GM11168 (cell line): ENCODE data around the gene TACC3.

Source experiments
- in situ Hi-C: fragments of 300-500 bp; cut with MboI; formaldehyde crosslinking; loops from one replicate; pipeline ENCODE4 v1.12.0; 2022; ENCODE audit warnings: low sequenced_read_pairs; ENCODE audit not compliant: unreplicated experiment

The TACC3 gene

DNA sequence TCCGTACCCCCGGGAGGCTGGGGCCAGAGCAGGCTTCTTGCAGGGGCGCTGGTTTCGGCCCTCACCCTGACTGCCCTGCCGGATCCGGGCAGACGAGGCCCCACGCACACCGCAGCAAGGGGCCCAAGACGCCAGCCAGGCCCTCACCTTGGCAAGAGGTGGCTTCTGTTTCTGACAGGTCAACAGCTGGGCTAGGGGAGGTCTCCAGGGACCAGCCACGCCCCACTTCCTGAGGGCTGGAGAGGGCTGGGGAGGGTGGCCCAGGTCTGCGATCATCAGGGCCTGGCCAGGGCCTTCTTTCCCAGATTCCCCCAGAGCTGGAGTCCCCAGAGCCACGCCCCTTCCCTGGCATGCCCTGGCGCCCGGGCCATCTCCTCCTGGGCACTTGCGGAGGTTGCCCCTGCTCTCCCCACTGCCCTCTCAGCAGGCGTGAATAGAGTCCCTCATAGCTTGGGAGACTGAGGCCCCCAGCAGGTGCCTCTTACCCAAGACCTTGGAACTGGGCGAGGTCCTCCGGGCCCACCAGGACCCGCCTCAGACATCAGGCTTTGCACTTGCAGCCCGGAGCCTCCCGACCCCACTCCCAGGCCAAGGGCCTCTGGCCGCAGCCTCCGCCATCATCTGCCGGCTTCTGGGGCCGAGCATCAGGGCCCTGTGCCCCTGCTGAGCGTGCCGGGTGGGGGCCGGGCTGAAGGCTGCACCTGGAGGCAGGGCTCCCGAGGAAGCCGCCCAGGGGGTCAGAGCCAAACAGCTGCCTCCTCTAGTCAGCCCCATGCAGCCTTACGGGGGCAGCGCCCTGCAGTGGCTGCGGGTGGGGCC, 65.4 kb downstream of the TACC3 start:
- in situ Hi-C loops: no loop called here

DNA sequence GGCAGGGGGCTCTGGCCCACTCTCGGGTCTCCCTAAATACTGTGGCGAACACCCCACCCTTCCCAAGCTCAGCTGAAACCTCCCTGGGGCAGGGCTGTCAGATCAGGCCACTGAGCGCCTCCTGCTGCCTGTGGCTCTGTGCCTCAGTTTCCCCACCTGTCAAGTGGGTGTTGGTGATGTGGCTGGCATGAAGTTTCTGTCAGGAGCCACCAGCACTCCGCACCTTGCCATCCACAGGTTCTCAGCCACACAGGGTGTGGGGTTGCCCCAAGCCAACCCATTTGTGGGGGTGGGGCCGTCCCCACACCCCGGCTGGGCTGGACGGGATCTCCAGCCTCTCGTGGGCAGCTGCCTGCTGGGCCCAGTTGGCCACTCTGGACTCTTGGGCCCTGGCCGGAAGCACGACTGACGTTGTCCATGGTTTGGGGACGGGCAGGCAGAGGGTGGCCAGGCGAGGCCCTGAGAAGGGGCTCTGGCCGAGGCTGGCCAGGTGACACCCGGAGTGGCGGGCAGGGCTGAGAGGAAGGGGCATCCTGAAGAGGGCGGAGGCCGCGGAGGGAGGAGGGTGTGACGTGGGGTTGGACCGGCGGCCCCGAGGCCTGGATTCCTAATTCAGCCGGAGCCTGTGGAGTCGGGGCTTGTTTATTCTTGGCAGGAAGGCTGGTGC, 66.2 kb downstream of the TACC3 start:
- in situ Hi-C loops: no loop called here

DNA sequence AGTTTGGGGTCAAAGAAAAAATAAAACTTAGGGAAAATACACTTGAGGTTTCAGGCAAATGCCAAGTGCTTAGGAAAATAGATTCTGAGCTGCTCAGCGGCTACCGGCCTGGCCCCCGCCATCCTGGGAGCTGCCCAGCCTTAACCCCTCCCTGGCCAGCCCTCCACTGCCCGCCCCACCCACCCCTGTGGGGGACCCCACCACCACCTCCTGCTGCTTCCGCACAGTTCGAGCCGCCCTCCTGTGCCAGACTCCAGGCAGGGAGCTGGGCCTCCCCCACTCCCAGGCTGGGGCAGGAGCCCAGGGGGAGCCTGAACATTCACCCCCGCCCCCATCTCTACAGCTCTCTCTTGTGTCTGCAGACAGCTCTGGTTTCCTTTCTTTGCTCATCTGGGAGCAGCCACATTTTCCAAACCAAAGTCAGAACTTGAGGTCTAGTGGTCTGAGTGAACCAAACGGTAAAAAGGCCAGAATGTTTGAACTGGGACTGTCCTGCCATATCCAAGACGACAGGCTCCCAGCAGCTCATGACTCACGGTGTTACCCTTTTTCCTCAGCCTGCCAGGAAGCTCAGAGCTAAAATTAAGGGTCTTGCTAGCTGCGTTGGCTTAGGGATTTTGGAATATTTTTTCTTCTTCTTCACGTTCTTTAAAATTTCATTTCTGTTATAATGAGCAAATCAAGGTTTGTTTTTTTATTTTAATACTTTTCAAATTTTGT, 67.1 kb downstream of the TACC3 start:
- in situ Hi-C loops: no loop called here

DNA sequence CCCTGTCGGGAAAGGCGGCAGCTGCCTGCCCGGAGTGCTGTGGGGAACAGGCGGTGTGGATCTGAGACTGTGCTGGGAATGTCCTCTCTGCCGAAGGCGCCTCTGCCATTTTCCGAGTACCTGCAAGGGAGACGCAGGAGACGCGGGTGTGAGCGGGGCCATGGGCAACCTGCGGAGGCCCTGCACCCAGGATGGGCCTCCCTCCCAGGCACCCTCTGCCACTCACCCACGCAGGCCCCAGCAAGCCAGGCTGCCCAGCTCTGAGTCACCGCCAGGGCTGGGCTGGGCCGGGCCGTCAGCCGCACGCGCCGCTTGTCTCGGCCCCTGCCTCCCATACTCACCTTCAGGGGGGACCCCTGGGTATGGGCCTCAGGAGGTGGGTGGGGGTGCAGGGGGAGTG, 68.2 kb downstream of the TACC3 start:
- in situ Hi-C loops: no loop called here

DNA sequence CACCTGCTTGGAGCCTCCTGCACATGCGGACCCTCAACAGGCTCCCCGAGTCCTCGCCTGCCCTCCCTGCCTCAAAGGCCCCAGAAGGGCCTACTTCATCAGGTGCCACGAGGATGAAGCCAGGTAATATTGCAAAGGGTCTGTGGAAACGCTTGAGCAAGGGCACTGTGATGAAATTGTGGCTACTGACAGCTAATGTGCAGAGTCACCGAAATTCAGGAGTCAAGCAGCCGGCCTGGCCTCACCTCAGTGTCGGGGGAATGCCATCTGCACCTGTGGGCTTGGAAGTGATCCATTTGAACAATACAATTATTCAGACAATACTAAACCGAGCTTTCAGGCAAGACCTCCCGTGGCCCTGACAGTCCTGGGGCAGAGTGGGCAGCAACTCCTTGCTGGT, 68.7 kb downstream of the TACC3 start:
- in situ Hi-C loops: no loop called here

DNA sequence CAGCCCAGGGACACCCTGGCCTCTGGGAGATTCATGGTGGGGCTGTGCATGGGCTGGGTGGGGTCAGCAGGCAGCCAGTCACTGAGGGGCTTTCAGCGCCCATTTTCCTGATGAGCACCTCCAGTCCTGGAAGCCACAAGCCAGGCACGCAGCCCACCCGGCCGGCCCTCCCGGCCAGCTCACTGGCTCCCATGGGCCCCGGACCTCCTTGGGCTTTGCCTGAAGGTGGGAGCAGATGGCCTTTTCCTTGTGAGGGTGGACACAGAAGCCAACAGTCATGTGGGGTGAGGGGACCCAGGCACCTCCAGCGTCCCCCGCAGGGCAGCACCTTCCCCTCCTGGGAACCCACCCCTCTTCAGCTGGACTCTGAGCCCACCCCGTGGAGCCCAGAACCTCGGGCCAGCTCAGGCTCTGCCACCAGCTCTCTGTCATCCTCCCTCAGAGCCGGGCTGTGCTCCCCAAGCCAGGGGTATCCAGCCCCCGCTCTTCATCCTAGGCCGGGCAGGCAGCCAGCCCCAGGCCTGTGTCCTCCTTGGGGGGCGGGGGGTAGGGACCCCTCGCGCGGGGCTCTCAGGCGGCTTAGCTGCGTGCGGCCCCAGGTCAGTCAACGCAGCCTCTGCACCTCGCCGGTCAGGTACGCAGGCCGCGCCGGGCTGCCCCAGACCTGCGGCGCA, 71.0 kb downstream of the TACC3 start:
- in situ Hi-C loops: no loop called here

DNA sequence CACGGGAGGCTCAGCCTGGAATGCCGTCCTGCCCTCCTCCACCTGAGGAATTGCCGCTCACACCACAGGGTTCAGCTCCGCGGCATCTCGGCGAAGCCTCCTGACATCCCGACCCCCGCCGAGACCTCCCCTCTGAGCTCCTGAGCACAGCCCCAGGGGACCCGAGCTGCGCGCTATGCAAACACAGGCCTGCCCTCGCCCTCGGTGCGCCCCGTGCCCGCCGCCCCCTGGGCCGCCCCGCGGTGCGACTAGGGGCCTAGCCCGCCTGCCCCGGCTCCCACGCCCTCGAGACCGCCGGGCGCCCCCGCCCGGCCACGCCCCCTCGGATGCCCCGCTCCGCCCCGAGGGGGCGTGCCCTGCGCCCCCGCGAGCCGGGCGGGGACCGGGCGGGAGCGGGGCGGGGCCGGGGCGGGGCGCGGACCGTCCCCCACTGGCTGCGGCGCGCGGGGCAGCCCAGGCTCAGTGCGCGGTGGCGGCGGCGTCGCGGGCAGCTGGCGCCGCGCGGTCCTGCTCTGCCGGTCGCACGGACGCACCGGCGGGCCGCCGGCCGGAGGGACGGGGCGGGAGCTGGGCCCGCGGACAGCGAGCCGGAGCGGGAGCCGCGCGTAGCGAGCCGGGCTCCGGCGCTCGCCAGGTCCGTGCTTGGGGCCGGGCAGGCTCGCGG, 71.6 kb downstream of the TACC3 start, which contains the start of gene FGFR3:
FGFR3 (plus strand) TSS at position 462 of the 664 bp plus-strand sequence. CDS start 642 bp downstream, outside the sequence.
- in situ Hi-C loops: no loop called here

DNA sequence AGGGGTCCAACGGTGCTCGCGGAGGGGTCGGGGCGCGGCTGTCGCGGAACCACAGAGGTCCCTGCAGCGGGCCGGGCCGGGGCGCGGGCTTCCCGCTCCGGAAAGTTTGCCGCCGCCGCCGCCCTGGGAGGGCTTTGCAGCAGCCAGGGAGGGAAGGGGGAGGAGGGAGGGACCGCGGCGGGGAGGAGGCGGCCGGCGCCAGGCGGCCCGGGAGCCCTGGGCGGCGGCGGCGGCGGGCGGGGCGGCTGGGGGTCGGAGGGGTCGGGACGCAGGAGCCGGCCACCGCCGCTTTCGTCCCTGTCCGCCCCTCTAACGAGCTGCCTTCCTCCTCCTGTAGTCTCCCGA, 72.1 kb downstream of the TACC3 start:
- in situ Hi-C loops: no loop called here

DNA sequence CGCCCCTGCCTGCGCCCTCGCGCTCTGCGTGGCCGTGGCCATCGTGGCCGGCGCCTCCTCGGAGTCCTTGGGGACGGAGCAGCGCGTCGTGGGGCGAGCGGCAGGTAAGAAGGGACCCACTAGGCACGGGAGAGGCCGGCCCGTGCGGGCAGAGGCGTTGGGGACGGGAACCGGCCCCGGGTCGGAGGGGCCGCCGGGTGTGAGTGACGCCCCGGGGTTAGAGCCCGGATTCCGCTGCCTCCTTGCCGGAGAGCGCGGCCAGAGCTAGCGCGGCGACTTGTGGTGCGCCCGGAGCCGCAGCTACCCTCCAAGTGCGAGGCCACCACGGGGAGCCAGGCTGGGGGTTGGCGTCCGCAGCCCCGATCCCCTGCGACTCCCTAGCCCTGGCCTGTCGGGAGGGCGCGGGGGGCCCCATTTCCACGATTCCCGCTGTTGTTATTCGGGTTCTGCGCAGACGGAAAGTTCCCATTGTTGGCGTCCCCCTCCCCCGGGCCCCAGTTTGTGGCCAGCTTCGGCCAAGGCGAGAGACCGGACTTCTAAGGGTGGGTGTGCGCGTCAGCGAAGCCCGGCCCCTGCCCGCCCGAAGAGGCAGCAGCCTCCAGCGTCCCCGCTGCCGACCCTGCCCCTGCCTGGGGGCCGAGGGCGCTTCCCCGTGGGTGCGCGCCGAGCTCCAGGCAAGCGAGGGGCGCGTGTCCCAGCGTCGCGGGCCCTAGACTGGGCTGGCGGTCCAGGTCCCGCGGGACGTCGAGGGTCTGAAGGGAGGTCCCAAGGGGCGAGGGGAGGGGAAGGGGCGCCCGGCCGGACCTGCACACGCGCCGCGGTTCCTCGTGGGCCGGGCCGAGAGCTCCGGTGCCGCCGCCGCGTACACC, 72.9 kb downstream of the TACC3 start:
- in situ Hi-C loops: no loop called here
